MCF 10A (cell line): Measurements from ENCODE around the gene ZNF497. TPM values are rescaled to one million over a fixed set of nuclear protein-coding genes. Genes with fewer than 3 reads are reported as not detected.

Experiments used
- BruUV-seq: library from RNA; stranded (reverse); fragments of 400-500 nt; replicated peaks from 2 replicates; lab custom pipeline; 2021; lab: Mats Ljungman, UMichigan
- CTCF ChIA-PET: fragments of 300-600 bp; sonication (Branson Sonifier 250); formaldehyde crosslinking; extraction: SDS; loops from one replicate; lab custom pipeline; 2021; ENCODE audit warnings: antibody characterized with exemption, inconsistent platforms; lab: Yijun Ruan, JAX
- POLR2A ChIA-PET: fragments of 300-600, 350-650 bp; sonication (Branson Sonifier 250); formaldehyde crosslinking; extraction: SDS; loops from one replicate; lab custom pipeline; 2020; ENCODE audit warnings: antibody characterized with exemption, inconsistent platforms; lab: Yijun Ruan, JAX
- DNase-seq: peaks from one replicate; pipeline ENCODE4 v3.0.0-alpha.2; 2018; ENCODE audit not compliant: unreplicated experiment
- H3K27ac Mint-ChIP-seq: one replicate; pipeline ENCODE4 v1.8.0; 2022; ENCODE audit warnings: mild to moderate bottlenecking, low read depth, mixed read lengths; ENCODE audit not compliant: unreplicated experiment
- H3K27me3 Mint-ChIP-seq: one replicate; pipeline ENCODE4 v1.8.0; 2022; ENCODE audit warnings: mixed read lengths; ENCODE audit not compliant: insufficient read depth, unreplicated experiment
- H3K36me3 Mint-ChIP-seq: one replicate; pipeline ENCODE4 v1.8.0; 2022; ENCODE audit warnings: mild to moderate bottlenecking, moderate library complexity, mixed read lengths; ENCODE audit not compliant: insufficient read depth, unreplicated experiment
- H3K4me1 Mint-ChIP-seq: one replicate; pipeline ENCODE4 v1.8.0; 2022; ENCODE audit warnings: mixed read lengths; ENCODE audit not compliant: insufficient read depth, unreplicated experiment
- H3K4me3 Mint-ChIP-seq: one replicate; pipeline ENCODE4 v1.8.0; 2022; ENCODE audit warnings: mild to moderate bottlenecking, moderate library complexity, mixed read lengths; ENCODE audit not compliant: unreplicated experiment
- H3K9me3 Mint-ChIP-seq: one replicate; pipeline ENCODE4 v1.8.0; 2022; ENCODE audit warnings: mixed read lengths; ENCODE audit not compliant: unreplicated experiment
- CTCF ChIP-seq: fragments of 200-600 bp; IDR thresholded peaks from one replicate; pipeline ENCODE4 v1.8.0; 2022; ENCODE audit warnings: antibody characterized with exemption, mild to moderate bottlenecking; ENCODE audit not compliant: unreplicated experiment
- intact Hi-C: fragments of 100-400 bp; cut with micrococcal nuclease; formaldehyde crosslinking; loops from 2 replicates; pipeline ENCODE4 v1.14.1; 2022
- total RNA-seq: library from RNA; stranded (reverse); gene quantifications from 2 replicates; pipeline ENCODE4 v1.2.3, GENCODE V29; 2022

The ZNF497 gene
- total RNA-seq, 1 experiment from 2014 or later: 3.2 TPM

GRCh38 chr19:58319241-58319640, 43.3 kb downstream of the ZNF497 start:
- no peak for TF ChIP-seq CTCF
- no TSS peak for BruUV-seq
- DNase-seq: no peak
- H3K36me3 Mint-ChIP-seq: peaks cover 13% of the 10 kb centered on the region
- intact Hi-C loops: no loop called here
- ChIA-PET POLR2A (interaction anchor here (0.7 to 1.4 kb wide), 5 partner anchors 14 to 179 kb away, joined by 3 to 7 read pairs (median 3); partner anchors contain the start of genes ERVK3-1 and ZNF497), CTCF (interaction anchor here (0.6 kb wide), 1 partner anchor 112 kb away, joined by 3 read pairs; no protein-coding TSS in a partner anchor)
- no peaks in the 10 kb centered on the region for H3K9me3 Mint-ChIP-seq
- no peaks in the 10 kb centered on the region for H3K4me1 Mint-ChIP-seq
- no peak overlapping the region for H3K27ac Mint-ChIP-seq
- no peak overlapping the region for H3K4me3 Mint-ChIP-seq
- no peaks in the 10 kb centered on the region for H3K27me3 Mint-ChIP-seq

GRCh38 chr19:58318297-58318696, 44.3 kb downstream of the ZNF497 start:
- no peak for TF ChIP-seq CTCF
- H3K4me3 Mint-ChIP-seq: no peak overlapping the region
- intact Hi-C loops: no loop called here
- no peak overlapping the region for H3K27ac Mint-ChIP-seq
- no TSS peak for BruUV-seq
- H3K27me3 Mint-ChIP-seq: no peaks in the 10 kb centered on the region
- no peaks in the 10 kb centered on the region for H3K9me3 Mint-ChIP-seq
- DNase-seq: no peak
- H3K36me3 Mint-ChIP-seq: peaks cover 23% of the 10 kb centered on the region
- POLR2A ChIA-PET: interaction anchor here (1.0 to 2.7 kb wide), 4 partner anchors 8 to 180 kb away, joined by 3 to 12 read pairs (median 6); partner anchors contain the start of genes ERVK3-1, ZNF497 and ZSCAN22
- CTCF ChIA-PET: interaction anchor here (0.5 to 1.1 kb wide), 2 partner anchors 12 to 55 kb away, joined by 3 to 4 read pairs; no protein-coding TSS in a partner anchor
- no peaks in the 10 kb centered on the region for H3K4me1 Mint-ChIP-seq

- Mint-ChIP-seq H3K27me3 (no peaks in the 10 kb centered on the region), H3K4me1 (no peaks in the 10 kb centered on the region), H3K9me3 (no peaks in the 10 kb centered on the region), H3K27ac (no peak overlapping the region), H3K4me3 (no peak overlapping the region), H3K36me3 (peaks cover 30% of the 10 kb centered on the region)
- no TSS peak for BruUV-seq
- intact Hi-C loops: no loop called here
- CTCF ChIA-PET: interaction anchor here (0.6 to 1.2 kb wide), 3 partner anchors 13 to 45 kb away, joined by 3 to 4 read pairs (median 3); partner anchors contain the start of gene ZNF497
- no peak for TF ChIP-seq CTCF
- POLR2A ChIA-PET: interaction anchor here (0.6 to 2.7 kb wide), 3 partner anchors 9 to 1898 kb away, joined by 3 to 12 read pairs (median 3); partner anchors contain the start of genes ZNF419 and ZSCAN22
- DNase-seq: peak; percentile 54
These were observed 45.0 kb downstream of the ZNF497 start for GRCh38 chr19:58317476-58318072.

GRCh38 chr19:58315580-58315979, 47.0 kb downstream of the ZNF497 start:
- no peak for TF ChIP-seq CTCF
- H3K27me3 Mint-ChIP-seq: no peaks in the 10 kb centered on the region
- H3K4me3 Mint-ChIP-seq: no peak overlapping the region
- ChIA-PET CTCF (no interaction called here), POLR2A (interaction anchor here (2.0 kb wide), 1 partner anchor 10 kb away, joined by 6 read pairs; the partner anchor contains the start of gene ERVK3-1)
- intact Hi-C loops: no loop called here
- H3K36me3 Mint-ChIP-seq: peaks cover 48% of the 10 kb centered on the region
- no TSS peak for BruUV-seq
- no peaks in the 10 kb centered on the region for H3K9me3 Mint-ChIP-seq
- H3K4me1 Mint-ChIP-seq: no peaks in the 10 kb centered on the region
- DNase-seq: no peak
- H3K27ac Mint-ChIP-seq: no peak overlapping the region
